Measurements from ENCODE around the gene MOB2. TPM values are rescaled to one million over a fixed set of nuclear protein-coding genes. Genes with fewer than 3 reads are reported as not detected.

Gene MOB2
- total RNA-seq, 2 donors from 2014 or later, result 31.4 to 87.7 TPM

DNA sequence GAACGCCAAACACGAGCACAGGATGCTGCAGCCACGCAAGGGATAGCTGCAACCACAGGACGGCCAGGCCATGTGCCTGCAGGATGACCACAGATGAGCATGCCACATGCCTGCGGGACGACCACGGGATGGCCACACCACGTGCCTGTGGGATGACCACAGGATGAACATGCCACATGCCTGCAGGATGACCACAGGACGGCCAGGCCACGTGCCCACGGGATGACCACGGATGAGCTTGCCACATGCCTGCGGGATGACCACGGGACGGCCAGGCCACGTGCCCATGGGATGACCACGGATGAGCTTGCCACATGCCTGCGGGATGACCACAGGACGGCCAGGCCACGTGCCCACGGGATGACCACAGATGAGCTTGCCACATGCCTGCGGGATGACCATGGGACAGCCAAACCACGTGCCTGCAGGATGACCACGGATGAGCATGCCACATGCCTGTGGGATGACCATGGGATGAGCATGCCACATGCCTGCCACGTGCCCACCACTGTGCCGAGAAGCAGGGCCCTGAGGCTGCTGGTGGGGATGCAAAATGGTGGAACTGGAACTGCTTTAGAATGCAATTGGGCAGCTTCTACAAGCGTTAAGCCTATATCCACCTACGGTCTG lies 12.8 kb upstream of the MOB2 start:
- TF ChIP-seq, protein P1, sequence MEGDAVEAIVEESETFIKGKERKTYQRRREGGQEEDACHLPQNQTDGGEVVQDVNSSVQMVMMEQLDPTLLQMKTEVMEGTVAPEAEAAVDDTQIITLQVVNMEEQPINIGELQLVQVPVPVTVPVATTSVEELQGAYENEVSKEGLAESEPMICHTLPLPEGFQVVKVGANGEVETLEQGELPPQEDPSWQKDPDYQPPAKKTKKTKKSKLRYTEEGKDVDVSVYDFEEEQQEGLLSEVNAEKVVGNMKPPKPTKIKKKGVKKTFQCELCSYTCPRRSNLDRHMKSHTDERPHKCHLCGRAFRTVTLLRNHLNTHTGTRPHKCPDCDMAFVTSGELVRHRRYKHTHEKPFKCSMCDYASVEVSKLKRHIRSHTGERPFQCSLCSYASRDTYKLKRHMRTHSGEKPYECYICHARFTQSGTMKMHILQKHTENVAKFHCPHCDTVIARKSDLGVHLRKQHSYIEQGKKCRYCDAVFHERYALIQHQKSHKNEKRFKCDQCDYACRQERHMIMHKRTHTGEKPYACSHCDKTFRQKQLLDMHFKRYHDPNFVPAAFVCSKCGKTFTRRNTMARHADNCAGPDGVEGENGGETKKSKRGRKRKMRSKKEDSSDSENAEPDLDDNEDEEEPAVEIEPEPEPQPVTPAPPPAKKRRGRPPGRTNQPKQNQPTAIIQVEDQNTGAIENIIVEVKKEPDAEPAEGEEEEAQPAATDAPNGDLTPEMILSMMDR (IDR thresholded peaks at IDR 0.05), result no peak
- Histone ChIP-seq H3K27me3 (replicated peaks; ENCODE audit: insufficient read depth) (no peaks in the 10 kb centered on the region), H3K36me3 (no peaks in the 10 kb centered on the region), H3K4me1 (ENCODE audit: control insufficient read depth in 1 of 2, low read depth in 2 of 2) (peaks cover 18 to 32% of the 10 kb centered on the region in 2 donors), H3K9me3 (no peaks in the 10 kb centered on the region), H3K27ac (no peak overlapping the region), H3K4me3 (no peak overlapping the region)
- ATAC-seq (ENCODE audit: insufficient number of reproducible peaks, low FRiP score, low read depth) (no peak), DNase-seq (ENCODE audit: low spot score) (no peak)

DNA sequence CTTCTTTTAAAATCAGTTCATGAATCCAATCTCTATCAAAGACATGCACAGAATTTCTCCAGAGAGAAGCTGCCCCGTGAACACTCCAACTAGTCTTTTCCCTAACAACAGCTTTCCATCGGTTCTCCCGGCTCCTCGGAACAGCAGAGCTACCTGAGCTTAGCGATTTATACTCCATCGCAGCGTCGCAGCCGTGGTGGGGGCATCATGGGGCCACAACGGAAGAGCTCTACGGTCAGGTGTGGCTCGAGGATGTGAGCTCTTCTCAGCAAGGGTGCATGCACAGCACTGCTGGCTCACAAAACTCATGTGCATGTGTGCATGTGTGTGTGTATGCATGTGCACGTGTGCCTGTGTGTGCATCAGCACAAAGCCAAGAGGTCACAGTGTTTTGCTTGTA lies 11.7 kb upstream of the MOB2 start:
- H3K36me3 ChIP-seq, result no peaks in the 10 kb centered on the region
- ATAC-seq (ENCODE audit: insufficient number of reproducible peaks, low FRiP score, low read depth) (no peak), DNase-seq (ENCODE audit: low spot score) (no peak)
- TF ChIP-seq, protein P1 (IDR thresholded peaks at IDR 0.05), result no peak
- H3K9me3 ChIP-seq, result no peaks in the 10 kb centered on the region
- H3K4me3 ChIP-seq, result no peak overlapping the region
- H3K27ac ChIP-seq, result no peak overlapping the region
- peaks cover 10 to 21% of the 10 kb centered on the region in 2 donors for H3K4me1 ChIP-seq (ENCODE audit: control insufficient read depth in 1 of 2, low read depth in 2 of 2)
- H3K27me3 ChIP-seq (replicated peaks; ENCODE audit: insufficient read depth), result no peaks in the 10 kb centered on the region

DNA sequence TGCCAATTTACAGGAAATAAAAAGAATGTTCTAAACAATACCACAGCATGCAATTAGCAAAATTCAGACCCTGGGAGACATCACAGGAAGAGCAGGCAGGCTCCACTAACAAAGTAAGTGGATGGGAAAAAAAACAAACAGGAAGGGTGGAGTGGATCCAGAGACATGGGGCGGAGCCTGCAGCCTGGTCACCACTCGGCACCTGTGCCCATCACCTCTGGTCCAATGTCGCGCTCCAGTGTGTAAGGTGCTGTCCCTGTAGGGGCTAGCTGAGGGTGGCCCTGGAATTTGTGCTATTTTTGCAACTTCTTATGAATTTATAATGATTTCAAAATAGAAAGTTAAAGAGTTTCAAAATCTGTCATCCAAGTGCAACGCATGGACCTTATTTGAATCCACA lies 11.0 kb upstream of the MOB2 start:
- H3K9me3 ChIP-seq, result no peaks in the 10 kb centered on the region
- no peak overlapping the region for H3K4me3 ChIP-seq
- no peaks in the 10 kb centered on the region for H3K27me3 ChIP-seq (replicated peaks; ENCODE audit: insufficient read depth)
- peaks cover 3 to 14% of the 10 kb centered on the region in 2 donors for H3K4me1 ChIP-seq (ENCODE audit: control insufficient read depth in 1 of 2, low read depth in 2 of 2)
- no peak for ATAC-seq (ENCODE audit: insufficient number of reproducible peaks, low FRiP score, low read depth)
- DNase-seq (ENCODE audit: low spot score), result no peak
- H3K27ac ChIP-seq, result no peak overlapping the region
- TF ChIP-seq, protein P1 (IDR thresholded peaks at IDR 0.05), result no peak
- no peaks in the 10 kb centered on the region for H3K36me3 ChIP-seq

DNA sequence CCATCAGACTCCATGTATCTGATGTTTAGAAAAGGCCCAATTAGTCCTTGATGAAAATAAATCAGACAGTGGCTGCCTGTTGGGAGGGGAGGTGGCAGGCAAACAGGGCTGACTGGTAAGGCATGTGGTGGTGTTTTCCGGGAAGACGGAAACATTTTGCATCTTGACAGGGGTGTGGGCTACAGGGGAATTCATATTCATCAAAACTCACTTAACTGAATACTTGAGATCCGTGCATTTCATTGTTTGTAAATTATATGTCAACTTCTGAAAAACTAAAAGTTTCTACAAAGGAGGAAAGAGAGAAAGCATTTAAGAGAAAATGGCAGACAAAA lies 10.1 kb upstream of the MOB2 start:
- Histone ChIP-seq H3K4me1 (ENCODE audit: control insufficient read depth in 1 of 2, low read depth in 2 of 2) (peaks cover 0 to 6% of the 10 kb centered on the region in 2 donors), H3K9me3 (no peaks in the 10 kb centered on the region), H3K36me3 (no peaks in the 10 kb centered on the region), H3K27ac (no peak overlapping the region), H3K27me3 (replicated peaks; ENCODE audit: insufficient read depth) (no peaks in the 10 kb centered on the region), H3K4me3 (no peak overlapping the region)
- DNase-seq (ENCODE audit: low spot score), result no peak
- no peak for ATAC-seq (ENCODE audit: insufficient number of reproducible peaks, low FRiP score, low read depth)
- TF ChIP-seq, protein P1 (IDR thresholded peaks at IDR 0.05), result no peak

DNA sequence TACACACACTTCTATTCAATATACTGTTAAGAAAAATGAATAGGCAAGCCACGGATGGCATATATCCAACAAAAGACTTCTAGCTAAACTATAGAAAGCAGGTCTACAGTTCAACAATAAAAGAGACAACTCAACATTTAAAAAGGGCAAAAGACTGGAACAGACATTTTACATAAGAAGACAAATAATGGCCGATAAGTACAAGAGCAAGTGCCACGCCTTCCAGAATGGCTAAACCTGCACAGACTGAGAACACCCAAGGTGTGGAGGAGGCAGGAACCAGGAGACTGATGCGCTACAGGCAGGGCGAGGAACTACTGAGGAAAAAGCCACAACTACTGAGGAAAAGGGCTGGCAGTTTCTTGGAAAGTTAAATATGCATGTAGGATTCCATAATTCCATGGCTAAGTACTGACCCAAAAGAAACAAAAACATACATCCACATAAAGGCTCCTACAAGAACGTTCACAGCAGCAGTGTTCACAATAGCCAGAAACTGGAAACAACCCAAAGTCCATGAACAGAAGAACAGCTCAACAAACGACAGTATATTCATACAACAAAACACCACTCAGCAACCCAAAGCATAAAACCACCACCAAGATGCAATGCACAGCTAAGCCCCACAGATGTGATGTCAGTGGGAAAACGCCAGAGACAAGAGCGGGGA lies 9.6 kb upstream of the MOB2 start:
- H3K27ac ChIP-seq, result no peak overlapping the region
- H3K9me3 ChIP-seq, result no peaks in the 10 kb centered on the region
- DNase-seq (ENCODE audit: low spot score) (no peak), ATAC-seq (ENCODE audit: insufficient number of reproducible peaks, low FRiP score, low read depth) (no peak)
- H3K4me3 ChIP-seq, result no peak overlapping the region
- H3K27me3 ChIP-seq (replicated peaks; ENCODE audit: insufficient read depth), result no peaks in the 10 kb centered on the region
- no peaks in the 10 kb centered on the region for H3K36me3 ChIP-seq
- TF ChIP-seq, protein P1 (IDR thresholded peaks at IDR 0.05), result no peak
- H3K4me1 ChIP-seq (ENCODE audit: control insufficient read depth in 1 of 2, low read depth in 2 of 2), result peaks cover 0 to under 1% of the 10 kb centered on the region in 2 donors

Data from thoracic aorta (tissue), 2 donors.